Skeletal muscle satellite cell (primary cell): Measurements from ENCODE around the gene ASB10.

Experiments used
- H3K27me3 ChIP-seq: 2 replicates; pipeline ENCODE4 v1.7.0; 2013; ENCODE audit warnings: low read length; ENCODE audit not compliant: control insufficient read depth, insufficient read depth
- H3K36me3 ChIP-seq: 2 replicates; pipeline ENCODE4 v1.7.0; 2013; ENCODE audit warnings: mild to moderate bottlenecking, control low read depth, low read length; ENCODE audit not compliant: insufficient read depth
- H3K4me1 ChIP-seq: 2 replicates; pipeline ENCODE4 v1.7.0; 2013; ENCODE audit warnings: low read length; ENCODE audit not compliant: control insufficient read depth, insufficient read depth
- H3K4me2 ChIP-seq: 2 replicates; pipeline ENCODE4 v1.7.0; 2013; ENCODE audit warnings: mild to moderate bottlenecking, low read length
- H3K4me3 ChIP-seq: 2 replicates; pipeline ENCODE4 v1.7.0; 2013; ENCODE audit warnings: low read length
- H3K9ac ChIP-seq: 2 replicates; pipeline ENCODE4 v1.7.0; 2013; ENCODE audit warnings: mild to moderate bottlenecking, low read depth, low read length, moderate library complexity
- H3K9me3 ChIP-seq: replicated peaks from 2 replicates; pipeline ENCODE4 v1.7.0; 2013; ENCODE audit warnings: mild to moderate bottlenecking, control low read depth, low read length

Gene ASB10

DNA sequence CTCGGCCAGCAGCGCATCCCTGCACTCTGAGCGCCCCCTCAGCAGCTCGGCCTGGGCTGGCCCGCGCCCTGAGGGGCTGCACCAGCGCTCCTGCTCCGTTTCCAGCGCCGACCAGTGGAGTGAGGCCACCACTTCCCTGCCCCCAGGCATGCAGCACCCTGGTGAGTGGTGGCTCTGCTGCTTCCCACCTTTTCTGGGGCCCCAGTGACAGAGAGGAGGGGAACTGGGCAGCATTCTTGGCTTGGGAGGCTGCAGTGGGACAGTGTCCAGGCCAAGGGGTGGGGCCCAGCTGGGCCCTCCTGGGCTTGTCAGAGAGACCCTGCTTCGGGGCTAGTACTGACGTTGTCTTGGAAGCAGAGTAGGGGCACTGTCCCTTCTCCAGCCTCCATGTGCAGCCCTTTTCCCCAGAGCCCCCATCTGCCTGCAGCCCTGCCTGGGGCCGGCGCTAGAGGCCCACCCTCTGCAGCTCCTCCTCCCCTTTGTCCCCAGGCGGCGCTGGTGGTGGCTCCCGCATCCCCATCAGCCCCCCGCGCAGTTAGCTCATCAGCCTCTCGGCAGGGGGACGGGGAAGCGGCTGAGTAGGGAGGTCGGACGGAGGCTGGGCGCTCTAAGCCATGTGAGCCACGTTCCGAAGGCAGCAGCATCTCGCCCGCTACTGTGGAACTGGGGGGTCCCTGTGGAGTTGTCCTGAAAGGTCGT lies 48.7 kb downstream of the ASB10 start:
- no peaks in the 10 kb centered on the region for H3K9me3 ChIP-seq
- H3K4me3 ChIP-seq = no peak overlapping the region
- H3K4me2 ChIP-seq = no peak overlapping the region
- peaks cover 69% of the 10 kb centered on the region for H3K36me3 ChIP-seq
- no peak overlapping the region for H3K9ac ChIP-seq
- H3K4me1 ChIP-seq = peaks cover 4% of the 10 kb centered on the region
- H3K27me3 ChIP-seq = no peaks in the 10 kb centered on the region

DNA sequence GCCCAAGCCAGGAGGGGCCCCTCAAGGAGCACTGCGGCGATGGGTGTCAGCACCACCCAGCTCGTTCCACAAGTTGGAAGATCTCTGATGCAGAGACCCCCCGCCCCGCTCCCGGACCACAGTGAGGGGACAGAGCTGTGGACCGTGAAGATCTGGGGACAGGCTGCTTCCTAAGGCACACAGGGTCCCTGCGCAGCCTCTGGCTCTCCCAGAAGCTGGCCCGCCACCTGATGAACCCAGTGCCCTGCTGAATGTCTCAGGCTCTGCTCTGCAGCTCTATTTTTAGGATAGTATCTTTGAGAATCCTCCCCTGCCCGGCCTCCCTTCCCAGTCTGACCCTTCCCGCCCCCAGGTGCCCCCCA lies 49.3 kb downstream of the ASB10 start:
- H3K4me3 ChIP-seq = no peak overlapping the region
- no peak overlapping the region for H3K9ac ChIP-seq
- H3K9me3 ChIP-seq = no peaks in the 10 kb centered on the region
- no peak overlapping the region for H3K4me2 ChIP-seq
- peaks cover 65% of the 10 kb centered on the region for H3K36me3 ChIP-seq
- no peaks in the 10 kb centered on the region for H3K4me1 ChIP-seq
- no peaks in the 10 kb centered on the region for H3K27me3 ChIP-seq

DNA sequence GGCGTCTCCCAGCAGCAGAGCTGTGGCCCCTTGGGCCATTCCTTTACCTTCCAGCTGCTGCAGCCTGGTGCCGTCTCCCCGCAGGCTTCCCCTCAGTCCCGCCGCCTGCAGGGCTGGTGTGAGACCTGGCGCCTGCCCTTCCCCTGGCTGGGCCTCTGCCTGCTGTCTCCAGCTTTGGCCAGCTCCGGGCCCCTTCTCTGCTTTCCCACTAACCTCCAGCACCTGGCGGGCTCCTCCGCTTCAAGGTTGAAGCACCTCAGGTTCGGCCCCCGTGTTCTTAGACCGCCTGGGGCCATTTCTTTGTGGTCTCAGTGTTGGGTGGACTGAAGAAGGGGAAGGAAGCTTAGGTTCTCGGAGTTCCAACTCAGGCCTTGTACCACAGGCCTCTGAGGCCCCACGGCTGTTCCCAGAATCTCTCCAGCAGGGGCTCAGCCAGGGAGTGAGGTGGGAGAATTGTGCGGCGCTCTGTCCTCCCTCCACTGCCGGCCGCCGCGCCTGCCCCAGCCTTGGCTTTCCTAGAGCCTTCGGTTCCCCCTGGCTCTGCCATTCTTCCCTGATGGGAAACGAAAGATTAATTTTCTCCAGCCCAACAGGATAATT lies 49.9 kb downstream of the ASB10 start:
- Histone ChIP-seq H3K4me1 (no peaks in the 10 kb centered on the region), H3K4me3 (no peak overlapping the region), H3K27me3 (no peaks in the 10 kb centered on the region), H3K9ac (no peak overlapping the region), H3K36me3 (peaks cover 63% of the 10 kb centered on the region), H3K9me3 (no peaks in the 10 kb centered on the region), H3K4me2 (no peak overlapping the region)

DNA sequence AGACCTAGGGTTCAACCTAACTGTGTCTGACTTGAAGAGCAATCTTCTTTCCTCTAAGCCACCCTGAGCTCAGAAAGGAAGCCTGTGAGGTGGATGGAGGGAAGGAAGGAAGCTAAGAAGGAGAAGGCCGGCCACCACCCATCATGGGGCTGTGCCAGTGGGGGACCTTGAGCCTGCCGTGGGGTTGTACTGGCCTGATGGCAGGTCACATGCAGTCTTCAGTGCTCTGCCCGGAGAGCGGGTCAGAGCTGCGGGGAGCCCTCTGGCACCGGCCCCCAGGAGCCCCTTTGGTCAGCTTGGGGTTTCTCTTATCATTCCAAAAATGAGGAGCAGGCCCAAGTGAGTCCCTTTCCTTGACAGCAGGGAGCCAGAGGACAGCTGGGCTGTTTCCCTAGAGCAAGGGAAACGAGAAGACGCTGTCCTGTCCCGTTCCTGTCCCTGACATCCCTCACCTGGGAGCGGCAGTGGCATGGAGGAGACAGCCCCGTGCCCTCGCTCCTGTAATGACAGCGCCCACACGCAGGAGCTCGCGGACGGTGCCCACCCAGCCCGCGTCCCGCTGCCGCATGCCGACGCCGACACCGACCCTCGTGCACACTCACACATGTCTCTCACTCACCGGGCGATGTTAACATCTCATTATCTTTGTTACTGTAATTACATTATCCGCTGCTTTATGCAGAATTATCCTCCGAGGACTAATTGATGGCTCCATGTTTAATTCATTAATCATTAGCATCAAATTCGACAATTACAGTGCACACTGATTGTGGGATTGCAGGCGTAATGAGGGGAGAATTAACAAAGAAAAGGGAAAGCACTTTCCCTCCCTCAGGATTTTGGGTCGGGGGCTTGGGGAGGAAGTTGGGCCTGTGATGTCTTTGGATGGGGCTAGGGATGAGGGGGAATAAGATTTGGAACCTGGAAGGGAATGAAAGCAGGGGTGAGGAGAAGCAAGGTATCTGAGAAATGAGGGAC lies 50.9 kb downstream of the ASB10 start:
- peaks cover 5% of the 10 kb centered on the region for H3K4me1 ChIP-seq
- no peaks in the 10 kb centered on the region for H3K9me3 ChIP-seq
- no peak overlapping the region for H3K9ac ChIP-seq
- H3K4me2 ChIP-seq = no peak overlapping the region
- no peaks in the 10 kb centered on the region for H3K27me3 ChIP-seq
- no peak overlapping the region for H3K4me3 ChIP-seq
- peaks cover 60% of the 10 kb centered on the region for H3K36me3 ChIP-seq

DNA sequence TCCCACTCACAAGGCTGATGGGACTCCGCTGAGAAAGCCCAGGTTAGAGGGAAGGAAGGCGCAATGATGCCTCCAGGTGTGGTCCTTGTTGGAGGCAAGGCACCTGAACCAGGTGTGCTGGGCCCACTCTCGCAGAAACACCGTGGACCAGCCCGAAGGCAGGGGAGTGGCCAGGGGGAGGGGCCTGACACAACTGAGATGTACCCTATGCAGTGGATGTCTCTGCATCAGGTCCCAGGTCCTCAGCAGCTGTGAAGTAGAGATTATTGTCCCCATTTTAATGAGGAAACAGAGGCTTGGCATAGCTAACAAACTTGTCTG lies 51.6 kb downstream of the ASB10 start:
- peaks cover 60% of the 10 kb centered on the region for H3K36me3 ChIP-seq

DNA sequence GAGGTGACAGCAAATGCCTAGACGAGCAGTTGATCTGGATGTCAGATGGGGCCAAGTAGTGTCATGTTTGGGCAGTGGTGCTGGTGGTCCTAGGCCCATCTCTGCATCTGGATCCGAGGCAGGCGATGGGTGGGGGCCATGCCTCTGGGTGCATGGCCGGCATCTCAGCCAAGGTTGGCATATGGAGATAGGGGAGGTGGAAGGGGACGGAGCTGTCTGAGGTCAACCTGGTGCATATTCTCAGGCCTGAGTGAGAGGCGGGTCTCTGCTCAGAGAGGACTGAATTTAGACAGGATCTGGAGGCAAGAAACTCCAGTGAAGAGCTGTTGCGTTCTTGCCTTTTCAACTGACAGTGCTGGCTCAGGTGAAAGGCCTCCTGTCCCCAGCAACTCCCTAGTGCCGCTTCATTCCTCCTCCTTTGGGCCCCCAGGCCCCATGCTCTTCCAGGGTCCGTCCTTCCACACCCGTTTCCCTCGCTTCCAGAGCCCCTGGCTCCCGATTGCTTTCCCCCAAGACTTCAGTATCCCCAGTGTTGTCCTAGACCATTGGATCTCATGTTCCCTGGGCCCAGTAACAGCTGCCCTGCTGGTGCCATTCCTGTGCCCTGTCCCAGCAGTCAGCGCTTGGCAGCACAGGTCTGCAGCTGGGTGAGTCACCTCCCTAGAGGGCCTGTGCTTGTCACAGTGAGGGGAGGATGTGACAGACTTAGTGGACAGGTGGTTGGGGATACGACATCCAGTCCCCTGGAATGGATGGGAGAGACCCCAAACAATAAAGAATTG lies 52.1 kb downstream of the ASB10 start:
- H3K4me3 ChIP-seq = no peak overlapping the region
- H3K4me2 ChIP-seq = no peak overlapping the region
- H3K27me3 ChIP-seq = no peaks in the 10 kb centered on the region
- H3K9ac ChIP-seq = no peak overlapping the region
- peaks cover 63% of the 10 kb centered on the region for H3K36me3 ChIP-seq
- H3K4me1 ChIP-seq = peaks cover 6% of the 10 kb centered on the region
- H3K9me3 ChIP-seq = no peaks in the 10 kb centered on the region

More for the DNA sequence above, 51.6 kb downstream of the ASB10 start:
- no peaks in the 10 kb centered on the region for H3K27me3 ChIP-seq
- H3K9ac ChIP-seq = no peak overlapping the region
- H3K4me2 ChIP-seq = no peak overlapping the region
- H3K4me1 ChIP-seq = peaks cover 6% of the 10 kb centered on the region
- H3K4me3 ChIP-seq = no peak overlapping the region
- no peaks in the 10 kb centered on the region for H3K9me3 ChIP-seq

DNA sequence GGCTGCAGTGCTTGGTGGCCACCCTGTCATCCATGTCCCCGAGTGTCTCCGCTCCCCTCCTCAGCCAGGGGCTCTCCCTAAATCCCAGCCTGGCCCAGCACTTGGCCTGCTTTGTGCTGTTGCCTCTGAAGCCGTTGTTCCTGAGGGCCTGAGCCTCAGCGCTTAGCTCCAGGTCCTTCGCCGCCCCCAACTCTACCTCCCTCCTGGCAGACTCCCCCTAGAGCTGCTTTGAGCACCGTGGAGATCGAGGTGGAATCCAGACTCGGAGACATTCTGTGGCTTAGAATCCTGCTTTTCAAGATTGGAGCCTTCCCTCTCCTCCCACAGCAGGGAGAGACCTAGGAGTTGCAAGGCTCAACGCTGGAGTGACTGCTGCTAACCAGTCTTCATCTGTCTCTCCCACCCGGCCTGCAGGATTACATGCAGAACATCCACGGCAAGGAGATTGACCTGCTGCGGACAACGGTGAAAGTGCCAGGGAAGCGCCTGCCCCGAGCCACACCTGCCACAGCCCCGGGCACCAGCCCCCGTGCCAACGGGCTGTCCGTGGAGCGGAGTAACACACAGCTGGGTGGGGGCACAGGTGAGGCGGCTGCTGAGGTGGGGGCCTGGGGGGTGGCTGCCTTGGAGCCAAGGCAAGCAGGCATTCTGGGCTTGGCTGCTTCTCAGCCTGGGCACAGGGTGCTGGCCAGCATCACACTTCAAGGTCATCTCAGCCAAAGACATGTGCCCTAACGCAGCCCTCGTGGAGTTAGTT lies 52.9 kb downstream of the ASB10 start:
- H3K4me3 ChIP-seq = no peak overlapping the region
- no peak overlapping the region for H3K9ac ChIP-seq
- peaks cover 70% of the 10 kb centered on the region for H3K36me3 ChIP-seq
- no peak overlapping the region for H3K4me2 ChIP-seq
- H3K9me3 ChIP-seq = no peaks in the 10 kb centered on the region
- peaks cover 6% of the 10 kb centered on the region for H3K4me1 ChIP-seq
- H3K27me3 ChIP-seq = no peaks in the 10 kb centered on the region

DNA sequence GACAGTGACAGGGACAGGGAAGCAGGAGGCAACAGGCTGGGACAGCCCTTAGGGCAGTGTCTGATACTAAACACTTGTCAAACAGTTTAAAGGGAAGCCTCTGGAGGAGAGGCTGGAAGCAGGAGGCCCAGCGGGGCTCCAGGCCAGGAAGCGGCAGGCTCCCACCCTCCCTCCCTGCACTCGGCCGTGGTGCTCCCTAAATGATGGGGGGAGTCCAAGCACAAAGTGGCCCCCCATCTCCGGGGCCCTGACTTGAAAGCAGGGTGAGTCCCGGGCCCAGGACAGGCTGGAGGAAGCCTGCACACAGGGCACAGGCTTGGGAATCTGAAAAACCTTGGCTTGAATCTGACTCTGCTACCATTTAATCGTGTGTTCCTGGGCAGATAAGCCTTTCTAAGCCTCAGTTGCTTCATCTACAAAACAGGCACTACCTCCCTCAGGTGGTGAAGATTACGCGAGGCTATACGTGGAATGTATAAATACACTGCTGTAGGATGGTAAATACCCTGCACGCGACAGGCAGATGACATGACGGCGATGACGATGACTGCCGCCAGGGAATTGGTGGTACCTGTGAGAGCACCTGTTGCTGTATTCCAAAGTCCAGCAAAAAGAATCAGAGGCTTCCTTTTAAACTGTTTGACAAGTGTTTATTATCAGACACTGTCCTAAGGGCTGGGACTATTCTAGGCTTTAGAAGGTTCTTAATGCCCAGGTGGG lies 53.6 kb downstream of the ASB10 start:
- H3K36me3 ChIP-seq = peaks cover 75% of the 10 kb centered on the region

DNA sequence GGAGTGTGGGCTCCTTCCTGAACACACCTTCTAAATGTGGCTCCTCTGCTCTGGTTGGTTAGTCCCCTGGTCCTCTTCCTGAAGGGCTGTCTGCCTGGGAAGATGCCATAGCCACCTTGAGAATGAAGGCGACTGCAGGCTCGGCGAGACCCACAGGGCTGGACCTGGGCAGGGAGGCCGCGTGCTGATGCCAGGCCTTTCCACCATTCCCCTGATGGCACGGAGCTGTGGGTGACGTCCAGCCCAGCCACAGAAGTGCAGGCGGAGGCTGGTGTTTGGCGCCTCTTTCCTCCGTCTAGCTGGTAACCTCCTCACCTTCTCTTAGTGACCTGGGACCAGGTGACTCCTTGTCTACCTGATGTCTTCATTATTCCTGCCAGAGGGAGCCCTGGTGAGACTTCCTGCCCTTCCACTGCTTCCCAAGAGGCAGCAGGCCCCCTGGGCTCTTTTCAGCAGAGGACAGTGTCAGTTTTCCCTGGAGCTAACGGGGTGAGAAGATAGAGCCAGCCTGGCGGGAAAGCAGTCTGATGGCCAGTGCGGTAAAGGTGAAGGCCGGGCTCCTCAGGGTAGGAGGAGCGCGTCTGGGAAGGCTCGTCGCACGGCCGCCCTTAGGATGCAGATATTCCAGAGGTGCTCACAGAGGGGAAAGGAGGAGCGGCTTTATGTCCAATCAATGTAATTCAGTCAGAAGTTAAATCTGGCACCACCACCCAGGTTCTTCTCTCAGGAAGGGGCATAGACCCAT lies 54.4 kb downstream of the ASB10 start:
- no peaks in the 10 kb centered on the region for H3K9me3 ChIP-seq
- H3K4me2 ChIP-seq = no peak overlapping the region
- peaks cover 6% of the 10 kb centered on the region for H3K4me1 ChIP-seq
- H3K27me3 ChIP-seq = no peaks in the 10 kb centered on the region
- peaks cover 78% of the 10 kb centered on the region for H3K36me3 ChIP-seq
- no peak overlapping the region for H3K9ac ChIP-seq
- no peak overlapping the region for H3K4me3 ChIP-seq

More for the DNA sequence above, 53.6 kb downstream of the ASB10 start:
- H3K4me2 ChIP-seq = no peak overlapping the region
- no peaks in the 10 kb centered on the region for H3K9me3 ChIP-seq
- H3K4me3 ChIP-seq = no peak overlapping the region
- H3K9ac ChIP-seq = no peak overlapping the region
- H3K27me3 ChIP-seq = no peaks in the 10 kb centered on the region
- H3K4me1 ChIP-seq = peaks cover 6% of the 10 kb centered on the region
